ENCODE results near the gene MTERF4. TPM values are rescaled to one million over a fixed set of nuclear protein-coding genes. Genes with fewer than 3 reads are reported as not detected.

MTERF4 gene
- polyA plus RNA-seq, 1 donor from 2014 or later = 142 TPM

DNA sequence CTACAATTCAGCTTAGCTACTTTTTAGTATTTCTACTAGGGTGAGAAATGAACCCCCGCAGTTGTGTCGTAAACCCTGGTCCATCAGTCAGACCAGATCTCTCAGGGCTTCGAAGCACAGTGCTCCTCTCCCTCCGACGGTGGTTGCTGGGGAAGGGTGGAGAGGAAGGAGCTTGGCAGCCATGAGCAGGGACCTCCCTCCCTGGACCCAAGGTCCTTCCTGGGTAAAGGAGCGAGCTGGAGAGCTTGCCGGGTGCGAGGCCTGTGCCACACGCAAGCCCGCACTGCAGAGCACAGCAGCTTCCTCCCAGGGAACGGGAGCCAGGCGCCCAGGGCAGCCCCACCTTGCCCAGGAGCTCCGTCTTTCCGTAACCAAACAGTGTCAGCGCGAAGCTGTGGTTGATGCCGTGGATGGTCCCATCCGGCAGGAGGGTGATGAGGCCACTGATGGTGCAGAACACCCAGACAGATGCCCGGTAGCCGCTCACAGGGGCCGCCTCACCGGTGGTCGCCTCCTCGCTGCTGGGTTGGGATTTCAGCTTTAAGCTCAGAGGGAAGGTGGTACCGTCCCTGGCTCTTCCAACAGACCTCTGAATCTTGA, 34.7 kb upstream of the MTERF4 start (continued):
- no peak for TF ChIP-seq MXI1 (conservative IDR thresholded peaks at IDR 0.05; ENCODE audit: poor library complexity, severe bottlenecking)
- TF ChIP-seq TAF1 (IDR thresholded peaks at IDR 0.05; ENCODE audit: low read depth) = no peak

DNA sequence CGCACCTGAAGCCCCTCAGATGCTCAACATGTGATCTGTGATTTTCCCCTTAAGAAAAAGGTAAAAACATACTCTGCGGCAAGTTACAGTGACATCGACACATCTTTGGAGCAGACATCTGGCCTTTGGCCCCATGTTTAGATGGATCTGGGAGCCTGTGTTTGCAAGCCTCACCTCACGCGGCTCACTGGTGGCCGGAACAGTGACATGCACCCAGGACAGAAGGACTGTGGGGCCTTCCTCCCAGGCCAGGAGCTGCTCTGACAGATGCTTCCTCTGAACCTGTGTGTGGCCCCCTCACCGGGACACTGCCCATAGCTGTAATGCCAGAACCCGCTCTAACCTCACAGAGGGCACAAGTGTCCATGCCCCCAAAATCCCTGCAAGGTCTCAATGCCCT, 34.1 kb upstream of the MTERF4 start:
- H3F3A ChIP-seq (ENCODE audit: insufficient read depth, low read length, poor library complexity, severe bottlenecking) = no peaks in the 10 kb centered on the region
- no peak overlapping the region for H2AFZ ChIP-seq (ENCODE audit: low read depth, low read length)
- H3K9ac ChIP-seq (ENCODE audit: low read length) = no peak overlapping the region
- H4K20me1 ChIP-seq (ENCODE audit: insufficient read depth) = no peaks in the 10 kb centered on the region
- H3K4me3 ChIP-seq (ENCODE audit: low read length) = no peak overlapping the region
- H3K79me2 ChIP-seq (replicated peaks; ENCODE audit: insufficient read depth, low read length) = no peaks in the 10 kb centered on the region
- no peaks in the 10 kb centered on the region for H3K27me3 ChIP-seq (ENCODE audit: insufficient read depth, low read depth, low read length)
- no peak overlapping the region for H3K27ac ChIP-seq (ENCODE audit: low read length)
- no peak overlapping the region for H3K4me2 ChIP-seq (ENCODE audit: low read length)
- no peaks in the 10 kb centered on the region for H3K9me2 ChIP-seq (ENCODE audit: insufficient read depth, low read length)
- no peaks in the 10 kb centered on the region for H3K36me3 ChIP-seq (ENCODE audit: insufficient read depth, low read length)
- TF ChIP-seq, protein P1, sequence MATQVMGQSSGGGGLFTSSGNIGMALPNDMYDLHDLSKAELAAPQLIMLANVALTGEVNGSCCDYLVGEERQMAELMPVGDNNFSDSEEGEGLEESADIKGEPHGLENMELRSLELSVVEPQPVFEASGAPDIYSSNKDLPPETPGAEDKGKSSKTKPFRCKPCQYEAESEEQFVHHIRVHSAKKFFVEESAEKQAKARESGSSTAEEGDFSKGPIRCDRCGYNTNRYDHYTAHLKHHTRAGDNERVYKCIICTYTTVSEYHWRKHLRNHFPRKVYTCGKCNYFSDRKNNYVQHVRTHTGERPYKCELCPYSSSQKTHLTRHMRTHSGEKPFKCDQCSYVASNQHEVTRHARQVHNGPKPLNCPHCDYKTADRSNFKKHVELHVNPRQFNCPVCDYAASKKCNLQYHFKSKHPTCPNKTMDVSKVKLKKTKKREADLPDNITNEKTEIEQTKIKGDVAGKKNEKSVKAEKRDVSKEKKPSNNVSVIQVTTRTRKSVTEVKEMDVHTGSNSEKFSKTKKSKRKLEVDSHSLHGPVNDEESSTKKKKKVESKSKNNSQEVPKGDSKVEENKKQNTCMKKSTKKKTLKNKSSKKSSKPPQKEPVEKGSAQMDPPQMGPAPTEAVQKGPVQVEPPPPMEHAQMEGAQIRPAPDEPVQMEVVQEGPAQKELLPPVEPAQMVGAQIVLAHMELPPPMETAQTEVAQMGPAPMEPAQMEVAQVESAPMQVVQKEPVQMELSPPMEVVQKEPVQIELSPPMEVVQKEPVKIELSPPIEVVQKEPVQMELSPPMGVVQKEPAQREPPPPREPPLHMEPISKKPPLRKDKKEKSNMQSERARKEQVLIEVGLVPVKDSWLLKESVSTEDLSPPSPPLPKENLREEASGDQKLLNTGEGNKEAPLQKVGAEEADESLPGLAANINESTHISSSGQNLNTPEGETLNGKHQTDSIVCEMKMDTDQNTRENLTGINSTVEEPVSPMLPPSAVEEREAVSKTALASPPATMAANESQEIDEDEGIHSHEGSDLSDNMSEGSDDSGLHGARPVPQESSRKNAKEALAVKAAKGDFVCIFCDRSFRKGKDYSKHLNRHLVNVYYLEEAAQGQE (IDR thresholded peaks at IDR 0.05; ENCODE audit: borderline replicate concordance) = no peak
- no peak for TF ChIP-seq MXI1 (conservative IDR thresholded peaks at IDR 0.05; ENCODE audit: poor library complexity, severe bottlenecking)
- TF ChIP-seq TAF1 (IDR thresholded peaks at IDR 0.05; ENCODE audit: low read depth) = no peak
- no peak for TF ChIP-seq EP300 (conservative IDR thresholded peaks at IDR 0.05; ENCODE audit: poor library complexity, severe bottlenecking)
- TF ChIP-seq RAD21 (conservative IDR thresholded peaks at IDR 0.05) = no peak
- no peak for TF ChIP-seq SMC3 (conservative IDR thresholded peaks at IDR 0.05; ENCODE audit: poor library complexity)
- TF ChIP-seq, protein P2, sequence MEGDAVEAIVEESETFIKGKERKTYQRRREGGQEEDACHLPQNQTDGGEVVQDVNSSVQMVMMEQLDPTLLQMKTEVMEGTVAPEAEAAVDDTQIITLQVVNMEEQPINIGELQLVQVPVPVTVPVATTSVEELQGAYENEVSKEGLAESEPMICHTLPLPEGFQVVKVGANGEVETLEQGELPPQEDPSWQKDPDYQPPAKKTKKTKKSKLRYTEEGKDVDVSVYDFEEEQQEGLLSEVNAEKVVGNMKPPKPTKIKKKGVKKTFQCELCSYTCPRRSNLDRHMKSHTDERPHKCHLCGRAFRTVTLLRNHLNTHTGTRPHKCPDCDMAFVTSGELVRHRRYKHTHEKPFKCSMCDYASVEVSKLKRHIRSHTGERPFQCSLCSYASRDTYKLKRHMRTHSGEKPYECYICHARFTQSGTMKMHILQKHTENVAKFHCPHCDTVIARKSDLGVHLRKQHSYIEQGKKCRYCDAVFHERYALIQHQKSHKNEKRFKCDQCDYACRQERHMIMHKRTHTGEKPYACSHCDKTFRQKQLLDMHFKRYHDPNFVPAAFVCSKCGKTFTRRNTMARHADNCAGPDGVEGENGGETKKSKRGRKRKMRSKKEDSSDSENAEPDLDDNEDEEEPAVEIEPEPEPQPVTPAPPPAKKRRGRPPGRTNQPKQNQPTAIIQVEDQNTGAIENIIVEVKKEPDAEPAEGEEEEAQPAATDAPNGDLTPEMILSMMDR (IDR thresholded peaks at IDR 0.05; ENCODE audit: poor library complexity, severe bottlenecking) = no peak
- TF ChIP-seq POLR2AphosphoS5 (IDR thresholded peaks at IDR 0.05) = no peak
- no peak for TF ChIP-seq EZH2 (IDR thresholded peaks at IDR 0.05; ENCODE audit: borderline replicate concordance, insufficient read depth, low read length, poor library complexity, severe bottlenecking)
- no peaks in the 10 kb centered on the region for H3K9me3 ChIP-seq (ENCODE audit: low read length)

DNA sequence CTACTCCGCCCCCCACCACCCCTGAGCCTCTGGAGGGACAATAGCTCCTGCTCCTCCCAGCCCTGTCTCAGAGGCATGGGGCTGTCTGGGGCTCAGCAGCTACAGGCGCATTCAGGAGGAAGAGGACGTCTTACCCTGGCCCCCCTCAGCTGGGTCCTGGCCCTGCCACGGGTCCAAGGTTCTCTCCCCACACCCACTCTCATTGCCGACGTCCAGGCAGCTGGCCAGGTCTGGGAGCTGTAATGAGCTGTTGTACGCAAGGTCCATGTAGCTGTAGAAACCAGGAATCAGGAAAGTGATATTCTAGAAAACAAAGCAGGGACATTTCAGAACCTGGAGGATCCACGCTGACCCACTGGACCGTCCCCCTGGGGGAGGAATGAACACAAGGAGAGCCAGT, 33.6 kb upstream of the MTERF4 start:
- H3K27me3 ChIP-seq (ENCODE audit: insufficient read depth, low read depth, low read length) = no peaks in the 10 kb centered on the region
- H3F3A ChIP-seq (ENCODE audit: insufficient read depth, low read length, poor library complexity, severe bottlenecking) = no peaks in the 10 kb centered on the region
- no peak overlapping the region for H2AFZ ChIP-seq (ENCODE audit: low read depth, low read length)
- no peaks in the 10 kb centered on the region for H3K9me2 ChIP-seq (ENCODE audit: insufficient read depth, low read length)
- TF ChIP-seq, protein P1 (IDR thresholded peaks at IDR 0.05; ENCODE audit: borderline replicate concordance) = no peak
- TF ChIP-seq, protein P2 (IDR thresholded peaks at IDR 0.05; ENCODE audit: poor library complexity, severe bottlenecking) = no peak
- TF ChIP-seq RAD21 (conservative IDR thresholded peaks at IDR 0.05) (no peak), SMC3 (conservative IDR thresholded peaks at IDR 0.05; ENCODE audit: poor library complexity) (no peak), EZH2 (IDR thresholded peaks at IDR 0.05; ENCODE audit: borderline replicate concordance, insufficient read depth, low read length, poor library complexity, severe bottlenecking) (no peak), MXI1 (conservative IDR thresholded peaks at IDR 0.05; ENCODE audit: poor library complexity, severe bottlenecking) (no peak), EP300 (conservative IDR thresholded peaks at IDR 0.05; ENCODE audit: poor library complexity, severe bottlenecking) (no peak), TAF1 (IDR thresholded peaks at IDR 0.05; ENCODE audit: low read depth) (no peak), POLR2AphosphoS5 (IDR thresholded peaks at IDR 0.05) (no peak)
- H3K4me3 ChIP-seq (ENCODE audit: low read length) = no peak overlapping the region
- no peaks in the 10 kb centered on the region for H3K36me3 ChIP-seq (ENCODE audit: insufficient read depth, low read length)
- H4K20me1 ChIP-seq (ENCODE audit: insufficient read depth) = no peaks in the 10 kb centered on the region
- no peaks in the 10 kb centered on the region for H3K9me3 ChIP-seq (ENCODE audit: low read length)
- H3K9ac ChIP-seq (ENCODE audit: low read length) = no peak overlapping the region
- H3K4me2 ChIP-seq (ENCODE audit: low read length) = no peak overlapping the region
- no peak overlapping the region for H3K27ac ChIP-seq (ENCODE audit: low read length)
- H3K79me2 ChIP-seq (replicated peaks; ENCODE audit: insufficient read depth, low read length) = no peaks in the 10 kb centered on the region
